ENCODE measurements around the gene TMEM204.

TMEM204 gene

GRCh38 chr16:1556254-1556653 is 22.8 kb downstream of the TMEM204 start:
- DNase-seq (ENCODE audit: low read depth in 3 of 3, low spot score in 1 of 3): no peak

- DNase-seq (ENCODE audit: low read depth in 3 of 3, low spot score in 1 of 3): no peak
Observed at GRCh38 chr16:1557074-1557473, 23.6 kb downstream of the TMEM204 start.

GRCh38 chr16:1557576-1557975 is 24.1 kb downstream of the TMEM204 start:
- no peak for DNase-seq (ENCODE audit: low read depth in 3 of 3, low spot score in 1 of 3)

- no peak for DNase-seq (ENCODE audit: low read depth in 3 of 3, low spot score in 1 of 3)
Observed at GRCh38 chr16:1559446-1559975, 26.0 kb downstream of the TMEM204 start.

GRCh38 chr16:1560153-1560552 is 26.7 kb downstream of the TMEM204 start:
- no peak for DNase-seq (ENCODE audit: low read depth in 3 of 3, low spot score in 1 of 3)

GRCh38 chr16:1560866-1561265 is 27.4 kb downstream of the TMEM204 start:
- no peak for DNase-seq (ENCODE audit: low read depth in 3 of 3, low spot score in 1 of 3)

- no peak for DNase-seq (ENCODE audit: low read depth in 3 of 3, low spot score in 1 of 3)
Observed at GRCh38 chr16:1561266-1561665, 27.8 kb downstream of the TMEM204 start.

- no peak for DNase-seq (ENCODE audit: low read depth in 3 of 3, low spot score in 1 of 3)
Observed at GRCh38 chr16:1561836-1562235, 28.4 kb downstream of the TMEM204 start.

- no peak for DNase-seq (ENCODE audit: low read depth in 3 of 3, low spot score in 1 of 3)
Observed at GRCh38 chr16:1563786-1564185, 30.3 kb downstream of the TMEM204 start.

- DNase-seq (ENCODE audit: low read depth in 3 of 3, low spot score in 1 of 3): no peak
Observed at GRCh38 chr16:1564325-1564724, 30.9 kb downstream of the TMEM204 start.

- DNase-seq (ENCODE audit: low read depth in 3 of 3, low spot score in 1 of 3): no peak
Observed at GRCh38 chr16:1565083-1565805, 31.8 kb downstream of the TMEM204 start.

GRCh38 chr16:1567988-1568387 is 34.5 kb downstream of the TMEM204 start:
- DNase-seq (ENCODE audit: low read depth in 3 of 3, low spot score in 1 of 3): no peak

- DNase-seq (ENCODE audit: low read depth in 3 of 3, low spot score in 1 of 3): no peak
Observed at GRCh38 chr16:1571012-1571671, 37.7 kb downstream of the TMEM204 start.

- DNase-seq (ENCODE audit: low read depth in 3 of 3, low spot score in 1 of 3): no peak
Observed at GRCh38 chr16:1572673-1573072, 39.2 kb downstream of the TMEM204 start.

- DNase-seq (ENCODE audit: low read depth in 3 of 3, low spot score in 1 of 3): no peak
Observed at GRCh38 chr16:1573301-1573700, 39.8 kb downstream of the TMEM204 start.

GRCh38 chr16:1575578-1575977 is 42.1 kb downstream of the TMEM204 start:
- no peak for DNase-seq (ENCODE audit: low read depth in 3 of 3, low spot score in 1 of 3)

- DNase-seq (ENCODE audit: low read depth in 3 of 3, low spot score in 1 of 3): no peak
Observed at GRCh38 chr16:1579214-1579613, 45.7 kb downstream of the TMEM204 start.

GRCh38 chr16:1580256-1580655 is 46.8 kb downstream of the TMEM204 start:
- no peak for DNase-seq (ENCODE audit: low read depth in 3 of 3, low spot score in 1 of 3)

- no peak for DNase-seq (ENCODE audit: low read depth in 3 of 3, low spot score in 1 of 3)
Observed at GRCh38 chr16:1580956-1581355, 47.5 kb downstream of the TMEM204 start.

- no peak for DNase-seq (ENCODE audit: low read depth in 3 of 3, low spot score in 1 of 3)
Observed at GRCh38 chr16:1581804-1582203, 48.3 kb downstream of the TMEM204 start.

- DNase-seq (ENCODE audit: low read depth in 3 of 3, low spot score in 1 of 3): no peak
Observed at GRCh38 chr16:1583180-1583579, 49.7 kb downstream of the TMEM204 start.

- DNase-seq (ENCODE audit: low read depth in 3 of 3, low spot score in 1 of 3): no peak
Observed at GRCh38 chr16:1584926-1585484, 51.5 kb downstream of the TMEM204 start.

Data from stimulated activated CD4-positive, alpha-beta T cell treated with anti-CD3 and anti-CD28 coated beads, TNF-alpha, amount 100 ng/mL, for 1 hour (primary cell).